Mesendoderm (in vitro differentiated cells): ENCODE data around the gene CYP2C18.
"Not testable (repeated sequence)": the region's sequence is repeated elsewhere in the genome, so short reads cannot be mapped to it uniquely, and the experiment has no call there.

Experiments used
- DNase-seq: peaks from one replicate; pipeline ENCODE4 v3.0.0; 2013
- H2AK5ac ChIP-seq: 2 replicates; pipeline ENCODE4 v1.6.1; 2013; ENCODE audit warnings: low read length, inconsistent platforms
- H2BK120ac ChIP-seq: 2 replicates; pipeline ENCODE4 v1.6.1; 2013; ENCODE audit warnings: low read depth, mild to moderate bottlenecking, low read length, moderate library complexity, mixed read lengths
- H2BK15ac ChIP-seq: replicated peaks from 2 replicates; pipeline ENCODE4 v1.6.1; 2013; ENCODE audit warnings: low read depth, mild to moderate bottlenecking, moderate library complexity
- H2BK5ac ChIP-seq: 2 replicates; pipeline ENCODE4 v1.6.1; 2013; ENCODE audit warnings: low read length, inconsistent platforms
- H3K18ac ChIP-seq: 2 replicates; pipeline ENCODE4 v1.6.1; 2013; ENCODE audit warnings: mild to moderate bottlenecking, low read length, mixed read lengths
- H3K23ac ChIP-seq: one replicate; pipeline ENCODE4 v1.6.1; 2013; ENCODE audit warnings: low read length
- H3K27ac ChIP-seq: 2 replicates; pipeline ENCODE4 v1.5.1; 2013; ENCODE audit warnings: low read depth, mild to moderate bottlenecking, inconsistent platforms, low read length, moderate library complexity
- H3K27me3 ChIP-seq: 2 replicates; pipeline ENCODE4 v1.6.1; 2013; ENCODE audit warnings: low read length, control low read depth, mild to moderate bottlenecking, inconsistent platforms; ENCODE audit not compliant: insufficient read depth, poor library complexity
- H3K36me3 ChIP-seq: 2 replicates; pipeline ENCODE4 v1.6.1; 2013; ENCODE audit warnings: low read length, inconsistent platforms; ENCODE audit not compliant: control insufficient read depth, insufficient read depth
- H3K4ac ChIP-seq: one replicate; pipeline ENCODE4 v1.6.1; 2013; ENCODE audit warnings: low read depth, mild to moderate bottlenecking, low read length, moderate library complexity
- H3K4me1 ChIP-seq: 2 replicates; pipeline ENCODE4 v1.6.1; 2013; ENCODE audit warnings: low read depth, low read length, inconsistent platforms; ENCODE audit not compliant: control insufficient read depth
- H3K4me2 ChIP-seq: 2 replicates; pipeline ENCODE4 v1.6.1; 2013; ENCODE audit warnings: low read length
- H3K4me3 ChIP-seq: 2 replicates; pipeline ENCODE4 v1.5.1; 2013; ENCODE audit warnings: mild to moderate bottlenecking, low read length
- H3K56ac ChIP-seq: one replicate; pipeline ENCODE4 v1.6.1; 2013; ENCODE audit warnings: low read length
- H3K79me1 ChIP-seq: 2 replicates; pipeline ENCODE4 v1.6.1; 2013; ENCODE audit warnings: low read length, inconsistent platforms
- H3K79me2 ChIP-seq: 2 replicates; pipeline ENCODE4 v1.6.1; 2013; ENCODE audit warnings: mild to moderate bottlenecking, low read length; ENCODE audit not compliant: control insufficient read depth, insufficient read depth
- H3K9ac ChIP-seq: 2 replicates; pipeline ENCODE4 v1.6.1; 2013; ENCODE audit warnings: low read length, inconsistent platforms
- H4K5ac ChIP-seq: one replicate; pipeline ENCODE4 v1.6.1; 2013; ENCODE audit warnings: low read length
- H4K8ac ChIP-seq: one replicate; pipeline ENCODE4 v1.6.1; 2013; ENCODE audit warnings: low read depth, mild to moderate bottlenecking, control low read depth, low read length, moderate library complexity
- WGBS: extraction: QIAGEN DNeasy Blood & Tissue Kit; methylation state at CpG from one replicate; pipeline ENCODE4 v1.1.7; 2013; ENCODE audit warnings: low lambda C conversion rate, missing lambda C conversion rate; ENCODE audit not compliant: insufficient coverage; ENCODE audit errors: extremely low coverage; 5-methylcytosine and 5-hydroxymethylcytosine counted together

CYP2C18 gene

DNA sequence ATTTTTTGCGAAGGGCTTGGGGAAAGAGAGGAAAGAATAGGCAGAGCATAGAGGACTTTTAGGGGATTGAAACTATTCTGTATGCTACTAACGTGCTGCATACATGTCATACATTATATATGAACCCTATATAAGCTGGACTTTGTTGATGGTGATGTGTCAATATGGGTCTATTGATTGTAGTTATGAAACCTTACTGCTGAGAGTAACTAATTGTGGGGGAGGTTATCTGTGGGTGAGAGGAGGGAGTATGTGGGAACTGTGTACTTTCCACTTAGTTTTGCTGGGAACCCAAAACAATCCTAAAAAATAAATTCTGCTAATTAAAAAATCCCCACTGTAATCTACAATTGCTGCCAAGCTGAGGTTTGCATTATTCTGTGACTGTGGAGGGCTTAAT is 63.6 kb downstream of the CYP2C18 start:
- H3K4me2 ChIP-seq: no peak overlapping the region
- no CpG with 5 or more reads among the region's 2 CpGs for WGBS

DNA sequence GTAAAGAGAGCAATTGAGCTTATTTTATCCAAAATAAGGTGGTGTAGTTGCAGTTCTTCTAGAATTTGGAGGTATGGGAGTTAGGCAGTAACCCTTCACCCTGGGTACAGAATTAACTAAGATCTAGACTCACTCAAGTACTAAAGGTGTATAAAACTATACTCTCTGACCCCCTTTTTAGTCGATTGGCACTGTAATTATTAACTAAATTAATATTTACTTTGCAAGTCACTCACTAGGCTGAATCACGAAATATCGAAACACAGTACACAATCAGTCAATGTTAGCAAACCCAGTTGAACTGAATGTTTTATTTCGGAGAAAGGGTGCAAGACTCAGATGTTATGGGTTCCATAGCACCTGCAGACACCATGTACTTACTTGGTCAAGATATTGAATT is 64.3 kb downstream of the CYP2C18 start:
- H2BK120ac ChIP-seq: no peak overlapping the region
- H3K56ac ChIP-seq: no peak overlapping the region
- no peak overlapping the region for H2AK5ac ChIP-seq
- no peaks in the 10 kb centered on the region for H3K79me1 ChIP-seq
- H2BK15ac ChIP-seq: no peak overlapping the region
- H3K4me1 ChIP-seq: no peaks in the 10 kb centered on the region
- no peak overlapping the region for H3K27ac ChIP-seq
- no peak overlapping the region for H2BK5ac ChIP-seq
- H3K79me2 ChIP-seq: no peaks in the 10 kb centered on the region
- no peaks in the 10 kb centered on the region for H3K27me3 ChIP-seq
- H3K4me3 ChIP-seq: no peak overlapping the region
- DNase-seq: no peak
- H3K36me3 ChIP-seq: no peaks in the 10 kb centered on the region
- no CpG with 5 or more reads among the region's 4 CpGs for WGBS
- no peak overlapping the region for H3K4me2 ChIP-seq
- H4K5ac ChIP-seq: no peak overlapping the region
- no peak overlapping the region for H3K18ac ChIP-seq
- H3K23ac ChIP-seq: no peak overlapping the region
- no peak overlapping the region for H3K4ac ChIP-seq
- no peak overlapping the region for H3K9ac ChIP-seq
- H4K8ac ChIP-seq: no peak overlapping the region

More for the DNA sequence above, 63.6 kb downstream of the CYP2C18 start:
- Histone ChIP-seq H2BK120ac (no peak overlapping the region), H3K9ac (no peak overlapping the region), H3K27me3 (no peaks in the 10 kb centered on the region), H4K8ac (no peak overlapping the region), H2BK5ac (no peak overlapping the region), H3K4ac (no peak overlapping the region), H4K5ac (no peak overlapping the region), H3K18ac (no peak overlapping the region), H3K36me3 (no peaks in the 10 kb centered on the region), H3K56ac (no peak overlapping the region), H2BK15ac (no peak overlapping the region), H3K4me1 (no peaks in the 10 kb centered on the region), H3K27ac (no peak overlapping the region), H3K4me3 (no peak overlapping the region), H3K79me2 (no peaks in the 10 kb centered on the region), H3K79me1 (no peaks in the 10 kb centered on the region), H2AK5ac (no peak overlapping the region), H3K23ac (no peak overlapping the region)
- DNase-seq: no peak

DNA sequence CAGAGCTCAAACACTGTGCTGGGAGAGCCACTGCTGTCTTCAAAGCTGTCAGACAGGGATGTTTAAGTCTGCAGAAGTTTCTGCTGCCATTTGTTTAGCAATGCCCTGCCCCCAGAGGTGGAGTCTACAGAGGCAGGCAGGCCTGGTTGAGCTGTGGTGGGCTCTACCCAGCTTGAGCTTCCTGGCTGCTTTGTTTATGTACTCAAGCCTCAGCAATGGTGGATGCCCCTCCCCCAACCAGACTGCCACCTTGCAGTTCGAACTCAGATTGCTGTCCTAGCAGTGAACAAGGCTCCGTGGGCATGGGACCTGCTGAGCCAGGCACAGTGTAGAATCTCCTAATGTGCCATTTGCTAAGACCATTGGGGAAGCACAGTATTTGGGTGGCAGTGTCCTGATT is 74.4 kb downstream of the CYP2C18 start:
- Histone ChIP-seq H2BK15ac (no peak overlapping the region), H3K23ac (no peak overlapping the region), H4K5ac (no peak overlapping the region), H3K4me3 (no peak overlapping the region), H3K9ac (no peak overlapping the region), H3K79me1 (no peaks in the 10 kb centered on the region), H3K27me3 (no peaks in the 10 kb centered on the region), H3K4me2 (no peak overlapping the region), H2AK5ac (no peak overlapping the region), H2BK120ac (no peak overlapping the region), H2BK5ac (no peak overlapping the region), H3K56ac (no peak overlapping the region), H3K4ac (no peak overlapping the region), H3K18ac (no peak overlapping the region), H3K27ac (no peak overlapping the region), H3K4me1 (no peaks in the 10 kb centered on the region), H3K79me2 (no peaks in the 10 kb centered on the region), H4K8ac (no peak overlapping the region), H3K36me3 (no peaks in the 10 kb centered on the region)
- peak; percentile 24 for DNase-seq
- no CpG with 5 or more reads among the region's 2 CpGs for WGBS

DNA sequence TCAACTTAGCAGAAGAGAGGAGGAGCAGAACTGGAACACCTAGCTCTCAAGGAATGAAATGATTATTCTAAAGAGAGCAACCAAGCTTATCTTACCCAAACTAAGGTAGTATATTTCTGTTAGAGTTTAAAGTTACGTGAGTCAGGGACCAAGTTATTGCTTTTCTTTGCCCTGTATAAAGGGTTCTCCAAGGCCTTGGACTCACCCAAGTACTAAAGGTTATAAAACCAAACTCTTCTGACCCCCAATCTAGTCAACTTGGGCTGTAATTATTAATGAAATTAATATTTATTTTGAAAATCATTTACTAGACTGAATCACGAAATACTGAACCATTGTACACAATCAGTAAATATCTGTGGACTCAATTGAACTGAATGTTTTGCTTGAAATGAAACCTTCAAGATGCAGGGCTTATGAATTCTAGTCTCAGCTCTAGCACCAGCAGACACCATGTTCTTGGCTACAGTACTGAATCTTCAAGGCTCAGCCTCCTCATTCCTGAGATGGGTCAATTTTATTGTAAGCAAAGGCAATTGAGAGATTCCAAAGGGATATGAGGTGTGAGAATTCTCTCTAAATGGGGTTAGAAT is 77.2 kb downstream of the CYP2C18 start:
- H3K4me3 ChIP-seq: no peak overlapping the region
- no peaks in the 10 kb centered on the region for H3K79me2 ChIP-seq
- no peak overlapping the region for H4K8ac ChIP-seq
- no peak overlapping the region for H3K4ac ChIP-seq
- no peak overlapping the region for H2BK15ac ChIP-seq
- H4K5ac ChIP-seq: no peak overlapping the region
- no peak for DNase-seq
- no CpG with 5 or more reads among the region's 2 CpGs for WGBS
- H3K56ac ChIP-seq: no peak overlapping the region
- H3K27me3 ChIP-seq: no peaks in the 10 kb centered on the region
- H3K18ac ChIP-seq: no peak overlapping the region
- H3K79me1 ChIP-seq: no peaks in the 10 kb centered on the region
- no peaks in the 10 kb centered on the region for H3K36me3 ChIP-seq
- no peak overlapping the region for H3K27ac ChIP-seq
- no peak overlapping the region for H3K9ac ChIP-seq
- no peak overlapping the region for H3K4me2 ChIP-seq
- H2AK5ac ChIP-seq: no peak overlapping the region
- no peak overlapping the region for H2BK120ac ChIP-seq
- no peaks in the 10 kb centered on the region for H3K4me1 ChIP-seq
- H3K23ac ChIP-seq: no peak overlapping the region
- H2BK5ac ChIP-seq: no peak overlapping the region

DNA sequence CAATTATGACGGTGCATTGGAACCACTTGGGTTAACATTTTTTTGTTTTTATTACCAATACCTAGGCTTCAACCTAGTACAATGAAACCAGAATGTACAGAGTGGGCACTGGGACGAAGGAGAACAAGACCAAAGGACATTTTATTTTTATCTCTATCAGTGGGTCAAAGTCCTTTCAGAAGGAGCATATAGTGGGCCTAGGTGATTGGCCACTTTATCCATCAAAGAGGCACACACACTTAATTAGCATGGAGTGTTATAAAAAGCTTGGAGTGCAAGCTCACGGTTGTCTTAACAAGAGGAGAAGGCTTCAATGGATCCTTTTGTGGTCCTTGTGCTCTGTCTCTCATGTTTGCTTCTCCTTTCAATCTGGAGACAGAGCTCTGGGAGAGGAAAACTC is 78.9 kb downstream of the CYP2C18 start, which contains the start of gene CYP2C19:
Gene CYP2C19 (plus strand): TSS at position 289 of the 400 bp plus-strand sequence. CDS start 25 bp downstream, at position 314.
- Histone ChIP-seq H4K8ac (no peak within 1 kb of the TSS), H3K4me1 (no peaks in the 10 kb centered on the region), H2BK120ac (no peak within 1 kb of the TSS), H3K18ac (no peak within 1 kb of the TSS), H3K9ac (no peak within 1 kb of the TSS), H3K27ac (no peak within 1 kb of the TSS), H3K4ac (no peak within 1 kb of the TSS), H2AK5ac (no peak within 1 kb of the TSS), H2BK5ac (no peak within 1 kb of the TSS), H3K36me3 (no peaks in the 10 kb centered on the region), H3K4me2 (no peak within 1 kb of the TSS), H3K79me1 (no peaks in the 10 kb centered on the region), H3K27me3 (no peaks in the 10 kb centered on the region), H3K79me2 (no peaks in the 10 kb centered on the region), H3K23ac (no peak within 1 kb of the TSS), H4K5ac (no peak within 1 kb of the TSS), H3K4me3 (no peak within 1 kb of the TSS), H2BK15ac (no peak within 1 kb of the TSS), H3K56ac (no peak within 1 kb of the TSS)
- DNase-seq: no peak
- WGBS: no CpG with 5 or more reads among the region's 3 CpGs

DNA sequence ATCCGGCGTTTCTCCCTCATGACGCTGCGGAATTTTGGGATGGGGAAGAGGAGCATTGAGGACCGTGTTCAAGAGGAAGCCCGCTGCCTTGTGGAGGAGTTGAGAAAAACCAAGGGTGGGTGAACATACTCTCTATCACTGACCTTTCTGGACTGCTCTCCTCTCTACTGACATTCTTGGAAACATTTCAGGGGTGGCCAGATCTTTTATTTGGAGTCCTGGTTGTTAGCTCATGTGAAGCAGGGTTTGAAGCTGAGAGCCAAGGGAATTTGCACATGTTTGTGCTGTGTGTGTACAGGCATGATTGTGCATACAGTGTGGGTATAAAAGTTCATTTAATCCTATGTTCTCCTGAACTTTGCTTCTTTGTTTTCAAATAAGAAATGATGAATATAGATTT is 91.9 kb downstream of the CYP2C18 start:
- H3K56ac ChIP-seq, H2BK15ac ChIP-seq, H3K4me2 ChIP-seq, H3K27me3 ChIP-seq, H3K27ac ChIP-seq, H4K8ac ChIP-seq, H3K79me1 ChIP-seq, H3K23ac ChIP-seq, DNase-seq, H2BK5ac ChIP-seq, H3K36me3 ChIP-seq, H3K18ac ChIP-seq, H2AK5ac ChIP-seq, H3K4ac ChIP-seq, H2BK120ac ChIP-seq, H3K4me1 ChIP-seq, H3K4me3 ChIP-seq, H3K79me2 ChIP-seq, H3K9ac ChIP-seq, H4K5ac ChIP-seq: not testable (repeated sequence)
- no CpG with 5 or more reads among the region's 6 CpGs for WGBS
